ENCODE data around the gene ADAMTSL4. TPM values are rescaled to one million over a fixed set of nuclear protein-coding genes. Genes with fewer than 3 reads are reported as not detected.

ADAMTSL4 gene
- 7.0 and 8.5 TPM in 2 replicates for total RNA-seq

DNA sequence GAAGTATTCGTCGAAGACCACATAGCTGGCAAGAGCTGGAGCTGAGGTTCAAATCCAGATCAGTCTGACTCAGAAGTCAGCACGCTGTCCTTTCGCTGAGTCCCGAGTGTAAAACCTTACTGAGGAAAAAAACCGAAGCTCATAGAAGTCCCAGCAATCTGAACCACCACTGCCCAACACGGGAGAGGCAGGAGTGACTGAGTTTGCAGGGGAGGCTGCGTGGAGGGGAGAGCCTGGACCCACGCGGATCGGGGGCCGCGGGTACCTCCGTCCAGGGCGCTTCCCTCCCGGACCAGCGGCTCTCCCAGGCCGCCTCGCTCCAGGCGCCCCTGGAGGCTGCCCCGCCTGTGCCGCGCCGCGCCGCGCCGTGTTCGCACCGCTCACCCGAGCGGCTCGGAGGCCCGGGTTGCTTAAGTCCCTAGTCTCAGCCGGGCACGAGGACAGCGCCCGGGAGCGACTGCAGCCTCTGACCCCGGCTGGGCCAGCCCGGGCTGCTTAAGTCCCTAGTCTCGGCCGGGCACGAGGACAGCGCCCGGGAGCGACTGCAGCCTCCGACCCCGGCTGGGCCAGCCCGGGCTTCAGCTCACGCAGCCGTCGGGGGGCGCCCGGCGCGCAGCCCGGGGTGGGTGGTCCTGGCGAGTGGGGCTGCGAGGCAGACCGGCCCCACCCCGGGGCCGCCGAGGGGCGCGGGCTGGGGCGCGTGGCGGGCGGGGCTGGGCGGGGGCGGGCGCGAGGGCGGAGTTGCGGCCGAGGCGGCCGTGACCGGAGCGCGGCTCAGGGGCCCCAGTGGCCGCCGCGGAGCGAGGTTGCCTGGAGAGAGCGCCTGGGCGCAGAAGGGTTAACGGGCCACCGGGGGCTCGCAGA, at the start of gene ADAMTSL4:
Gene ADAMTSL4, plus strand, starts transcription at position 777 of the 864 bp plus-strand sequence. CDS start 2,881 bp downstream, outside the sequence.

DNA sequence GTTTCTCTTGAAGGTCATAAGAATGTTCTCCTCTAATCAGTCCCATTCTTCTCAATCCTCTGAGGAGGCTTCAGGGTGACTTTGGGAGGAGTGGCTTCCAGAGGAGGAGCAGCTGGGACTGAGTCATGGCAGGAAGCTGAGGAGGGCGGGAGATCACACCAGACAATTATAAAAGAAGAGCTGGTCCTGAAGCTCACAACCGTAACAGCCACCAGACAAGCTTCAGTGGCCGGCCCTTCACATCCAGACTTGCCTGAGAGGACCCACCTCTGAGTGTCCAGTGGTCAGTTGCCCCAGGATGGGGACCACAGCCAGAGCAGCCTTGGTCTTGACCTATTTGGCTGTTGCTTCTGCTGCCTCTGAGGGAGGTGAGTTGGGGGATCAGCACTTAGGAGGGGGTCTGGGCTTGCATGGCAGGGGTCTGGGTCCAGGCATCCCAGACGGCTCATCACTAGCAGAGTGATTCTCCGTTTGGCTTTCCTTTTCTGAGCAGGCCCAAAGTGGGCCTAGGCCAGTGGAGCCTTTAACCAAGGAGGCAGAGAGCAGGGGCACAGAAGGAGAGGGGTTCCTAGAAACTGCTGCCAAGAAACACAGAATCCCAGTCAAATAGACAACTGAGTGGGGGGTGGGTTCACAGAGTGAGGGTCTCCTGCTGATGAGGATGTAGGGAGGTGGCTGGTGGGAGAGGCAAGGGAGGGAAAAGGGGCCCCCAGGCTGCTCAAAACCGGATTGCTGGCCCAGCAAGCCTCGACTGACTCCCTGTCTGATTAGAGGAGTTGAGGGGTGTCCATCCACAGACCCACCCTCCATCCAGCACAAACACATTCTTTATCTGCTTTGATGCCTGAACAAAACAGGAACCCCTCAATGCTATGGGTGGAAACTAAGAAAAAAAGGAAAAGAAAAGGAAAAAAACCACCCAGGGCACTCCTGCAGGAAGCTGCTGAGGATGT, 41.0 kb upstream of the ADAMTSL4 start, which contains the start of gene ECM1:
Gene ECM1, plus strand, starts transcription at position 198 of the 953 bp plus-strand sequence. Its CDS starts 101 bp downstream, at position 299.

DNA sequence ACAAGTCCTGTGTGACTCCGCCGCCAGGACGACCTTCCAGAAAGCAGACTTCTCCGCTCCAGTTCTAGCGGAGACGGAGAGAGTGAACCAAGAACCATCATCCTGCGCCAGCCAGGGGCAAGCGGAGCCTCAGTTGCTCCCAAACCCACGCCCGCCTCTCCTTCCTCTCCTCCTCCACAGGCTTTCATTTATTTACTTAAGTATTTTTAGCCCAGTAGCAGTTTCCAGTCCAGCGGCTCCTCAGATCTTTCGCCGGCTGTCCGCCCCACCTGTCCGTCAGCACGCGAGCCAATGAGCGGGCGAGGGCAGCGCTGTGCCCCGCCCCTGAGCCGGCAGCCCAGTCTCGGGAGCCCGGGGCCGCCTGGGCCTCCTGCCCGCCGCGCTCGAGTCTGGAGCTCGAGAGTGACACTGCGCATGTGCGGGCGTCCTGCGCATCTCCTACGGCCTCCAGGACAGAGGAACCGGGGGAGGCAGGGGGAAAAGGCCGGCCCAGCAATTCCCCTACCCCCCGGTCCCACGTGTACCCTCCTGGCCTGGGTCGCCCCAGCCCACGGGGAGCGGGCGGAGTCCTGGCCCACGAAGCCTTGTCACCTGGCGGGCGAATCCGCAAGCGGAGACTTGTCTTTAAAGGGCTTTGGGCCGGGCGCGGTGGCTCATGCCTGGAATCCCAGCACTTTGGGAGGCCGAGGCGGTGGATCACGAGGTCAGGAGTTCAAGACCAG, 33.7 kb upstream of the ADAMTSL4 start, which contains the start of gene FALEC:
Gene FALEC, plus strand, starts transcription at position 425 of the 722 bp plus-strand sequence.

DNA sequence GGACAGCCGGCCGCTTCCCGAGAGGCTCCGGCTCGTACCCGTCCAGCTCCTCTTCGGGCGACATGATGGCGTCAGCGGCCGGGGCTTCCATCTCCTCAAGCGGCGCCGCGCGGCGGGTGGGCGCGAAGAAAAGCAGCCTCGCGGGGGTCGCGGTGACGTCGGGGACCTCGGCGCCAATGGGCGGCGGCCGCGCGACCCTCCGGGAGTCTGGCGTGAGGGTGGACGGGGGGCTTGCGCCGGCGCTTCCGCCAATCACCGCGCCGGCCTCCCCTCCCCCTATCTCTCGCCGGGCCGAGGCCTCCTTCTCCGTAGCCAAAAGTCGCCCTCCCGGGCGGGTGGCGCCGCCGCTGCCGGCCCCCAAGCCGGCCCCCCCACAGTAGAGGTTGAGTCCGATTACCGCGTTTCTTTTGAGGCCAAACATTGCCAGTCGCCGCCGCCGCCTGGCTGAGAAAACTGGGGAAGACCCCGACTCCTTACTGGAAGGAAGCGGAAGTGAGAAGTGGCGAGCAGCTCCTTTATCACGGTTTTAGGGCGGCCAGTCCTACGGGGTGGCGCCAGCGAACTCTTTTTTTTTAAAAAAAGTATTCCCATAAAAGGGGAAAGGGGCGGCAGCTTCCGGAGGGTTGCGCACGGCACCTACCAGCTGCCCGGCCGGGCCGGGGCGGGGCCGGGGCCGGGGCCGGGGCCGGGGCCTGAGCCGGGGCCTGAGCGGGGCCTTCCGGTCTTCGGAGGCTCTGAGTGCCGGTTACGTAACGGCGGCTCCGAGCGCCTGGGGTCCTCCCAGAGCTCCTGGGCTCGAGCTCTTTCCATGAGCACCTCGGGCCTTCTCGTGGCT, 30.1 kb downstream of the ADAMTSL4 start, which contains the start of gene MCL1:
Gene MCL1, minus strand, starts transcription at position 501 of the 835 bp plus-strand sequence. Its CDS starts 80 bp downstream, at position 421.

Small RNAs within 50 kb of the gene (small RNA-seq; reads per million reads assigned to genes)
- gene MIR4257 (not detected), gene RF00015 (not detected), gene RF00561 (not detected), gene RN7SL473P (not detected), gene RN7SL600P (not detected)

Other genes starting within 250 kb of the ADAMTSL4 start
- gene PRPF3, start 227.9 kb upstream of the ADAMTSL4 start, total RNA-seq: 38.7 and 39.3 TPM in 2 replicates
- gene RPRD2, start 185.3 kb upstream of the ADAMTSL4 start, total RNA-seq: 16.5 and 17.2 TPM in 2 replicates
- gene TARS2, start 62.0 kb upstream of the ADAMTSL4 start, total RNA-seq: 13.9 and 14.2 TPM in 2 replicates
- 23.8 and 29.9 TPM in 2 replicates for gene ECM1, start 41.3 kb upstream of the ADAMTSL4 start, total RNA-seq
- gene FALEC, start 33.7 kb upstream of the ADAMTSL4 start, total RNA-seq: not detected in 2 replicates
- gene MCL1, start 30.2 kb downstream of the ADAMTSL4 start, total RNA-seq: 183 and 398 TPM in 2 replicates
- gene ENSA, start 80.2 kb downstream of the ADAMTSL4 start, total RNA-seq: 69.8 and 71.3 TPM in 2 replicates
- 22.1 and 29.9 TPM in 2 replicates for gene GOLPH3L, start 147.7 kb downstream of the ADAMTSL4 start, total RNA-seq
- 0.13 and 0.65 TPM in 2 replicates for gene HORMAD1, start 171.5 kb downstream of the ADAMTSL4 start, total RNA-seq
- 12.0 and 18.5 TPM in 2 replicates for gene CTSS, start 216.4 kb downstream of the ADAMTSL4 start, total RNA-seq

All from articular chondrocyte of knee joint (primary cell).